ENCODE data around the gene NUMA1. TPM values are rescaled to one million over a fixed set of nuclear protein-coding genes. Genes with fewer than 3 reads are reported as not detected.

NUMA1 gene
- total RNA-seq, 3 donors from 2014 or later, result 173 to 301 (median 248) TPM

DNA sequence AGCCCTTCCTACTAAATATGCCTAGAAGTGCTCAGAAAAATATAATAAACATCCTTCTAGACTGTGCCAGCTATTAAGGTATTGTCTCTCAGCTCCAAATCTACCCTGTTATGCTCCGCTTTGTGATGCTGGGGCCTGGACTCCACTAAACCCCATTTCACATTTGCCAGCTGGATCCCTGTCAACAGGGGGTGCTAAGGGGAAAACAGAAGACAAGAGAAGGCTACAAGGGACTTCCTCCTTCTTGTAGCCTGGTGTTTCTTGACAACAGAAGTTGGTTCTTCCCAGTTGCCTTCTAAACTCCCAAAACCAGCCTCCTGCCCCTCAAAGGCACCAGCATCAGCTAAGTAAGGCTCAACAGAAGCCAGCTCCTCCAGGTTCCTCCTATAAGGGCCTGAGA lies 5.2 kb downstream of the NUMA1 start:
- Histone ChIP-seq H3K4me1 (ENCODE audit: low read depth) (peaks cover 13% of the 10 kb centered on the region), H3K36me3 (ENCODE audit: low read depth) (no peaks in the 10 kb centered on the region), H3K4me3 (no peak overlapping the region), H3K9me3 (no peaks in the 10 kb centered on the region)
- ATAC-seq, result no peak
- DNase-seq, result peak in 1 of 3 donors; percentile 35
- intact Hi-C loops (cut with DNase I, micrococcal nuclease), result no loop called here
- TF ChIP-seq, protein P1, sequence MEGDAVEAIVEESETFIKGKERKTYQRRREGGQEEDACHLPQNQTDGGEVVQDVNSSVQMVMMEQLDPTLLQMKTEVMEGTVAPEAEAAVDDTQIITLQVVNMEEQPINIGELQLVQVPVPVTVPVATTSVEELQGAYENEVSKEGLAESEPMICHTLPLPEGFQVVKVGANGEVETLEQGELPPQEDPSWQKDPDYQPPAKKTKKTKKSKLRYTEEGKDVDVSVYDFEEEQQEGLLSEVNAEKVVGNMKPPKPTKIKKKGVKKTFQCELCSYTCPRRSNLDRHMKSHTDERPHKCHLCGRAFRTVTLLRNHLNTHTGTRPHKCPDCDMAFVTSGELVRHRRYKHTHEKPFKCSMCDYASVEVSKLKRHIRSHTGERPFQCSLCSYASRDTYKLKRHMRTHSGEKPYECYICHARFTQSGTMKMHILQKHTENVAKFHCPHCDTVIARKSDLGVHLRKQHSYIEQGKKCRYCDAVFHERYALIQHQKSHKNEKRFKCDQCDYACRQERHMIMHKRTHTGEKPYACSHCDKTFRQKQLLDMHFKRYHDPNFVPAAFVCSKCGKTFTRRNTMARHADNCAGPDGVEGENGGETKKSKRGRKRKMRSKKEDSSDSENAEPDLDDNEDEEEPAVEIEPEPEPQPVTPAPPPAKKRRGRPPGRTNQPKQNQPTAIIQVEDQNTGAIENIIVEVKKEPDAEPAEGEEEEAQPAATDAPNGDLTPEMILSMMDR (IDR thresholded peaks at IDR 0.05), result no peak

DNA sequence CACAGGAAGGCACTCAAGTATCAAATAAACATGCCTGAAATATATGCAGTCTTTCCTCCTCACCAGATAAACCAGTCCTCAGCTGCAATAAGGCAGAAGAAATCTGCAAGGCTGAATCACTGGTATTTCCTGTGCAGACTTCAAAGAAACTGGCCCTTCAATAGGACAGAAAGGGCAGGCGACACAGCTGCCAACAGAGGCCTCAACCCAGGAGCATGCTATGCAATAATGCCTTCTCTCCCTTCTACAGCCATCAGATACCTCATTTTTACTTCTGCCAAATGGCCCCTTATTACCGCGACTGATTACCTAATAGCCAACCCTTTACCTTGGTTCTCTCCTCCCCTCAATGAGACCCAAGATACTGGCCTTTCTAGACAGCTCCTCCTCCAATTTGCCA lies 8.0 kb downstream of the NUMA1 start:
- DNase-seq, result no peak
- intact Hi-C loops (cut with DNase I, micrococcal nuclease), result no loop called here
- no peaks in the 10 kb centered on the region for H3K9me3 ChIP-seq

DNA sequence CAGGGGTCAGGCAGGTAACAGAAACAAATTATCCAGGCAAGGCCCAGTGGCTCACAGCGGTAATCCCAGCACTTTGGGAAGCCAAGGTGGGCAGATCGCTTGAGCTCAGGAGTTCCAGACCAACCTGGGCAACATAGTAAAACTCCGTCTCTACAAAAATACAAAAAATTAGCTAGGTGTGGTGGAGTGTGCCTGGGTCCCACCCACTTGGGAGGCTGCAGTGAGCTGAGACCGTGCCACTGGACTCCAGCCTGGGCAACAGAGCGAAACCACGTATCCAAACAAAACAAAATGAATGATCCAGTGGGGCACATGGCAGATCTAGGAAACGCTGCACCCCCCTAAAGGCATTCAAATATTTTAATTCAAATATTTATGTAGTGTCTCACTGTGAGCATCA lies 9.9 kb downstream of the NUMA1 start:
- no peak overlapping the region for H3K4me3 ChIP-seq
- H3K36me3 ChIP-seq (ENCODE audit: low read depth), result no peaks in the 10 kb centered on the region
- H3K4me1 ChIP-seq (ENCODE audit: low read depth), result peaks cover 31% of the 10 kb centered on the region
- no peak for DNase-seq
- intact Hi-C loops (cut with DNase I, micrococcal nuclease), result no loop called here
- TF ChIP-seq, protein P1 (IDR thresholded peaks at IDR 0.05), result no peak
- no peak for ATAC-seq
- no peaks in the 10 kb centered on the region for H3K9me3 ChIP-seq

More for the DNA sequence above, 8.0 kb downstream of the NUMA1 start:
- ATAC-seq, result peak; percentile 46
- TF ChIP-seq, protein P1 (IDR thresholded peaks at IDR 0.05), result no peak
- peaks cover 21% of the 10 kb centered on the region for H3K4me1 ChIP-seq (ENCODE audit: low read depth)
- H3K4me3 ChIP-seq, result no peak overlapping the region
- H3K36me3 ChIP-seq (ENCODE audit: low read depth), result no peaks in the 10 kb centered on the region

DNA sequence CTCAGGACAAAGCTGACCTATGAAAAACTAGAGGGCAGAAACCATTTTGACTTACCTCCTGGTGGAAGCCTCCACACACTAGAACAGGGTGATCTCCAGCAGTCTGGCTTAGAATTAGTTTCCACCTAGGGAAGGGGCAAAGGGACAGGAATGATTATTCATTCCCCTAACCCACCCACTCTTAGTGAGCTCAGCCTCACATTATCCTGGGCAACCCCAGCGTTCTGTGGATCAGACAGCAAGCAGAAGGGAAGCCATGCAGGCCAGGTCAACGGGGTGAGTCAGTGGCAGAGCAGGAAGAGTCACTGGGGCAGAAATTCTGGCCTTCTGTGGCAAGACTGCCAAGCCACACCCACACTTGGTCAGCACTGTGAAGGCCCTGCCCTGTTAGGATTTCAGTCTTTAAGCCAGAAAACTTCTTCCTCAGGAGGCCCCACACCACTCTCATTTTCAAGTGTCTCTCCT lies 10.5 kb downstream of the NUMA1 start:
- ATAC-seq (peak; percentile 99), DNase-seq (peak; percentile 79 to 86 (median 83))
- no peaks in the 10 kb centered on the region for H3K9me3 ChIP-seq
- TF ChIP-seq, protein P1 (IDR thresholded peaks at IDR 0.05), result no peak
- no peaks in the 10 kb centered on the region for H3K36me3 ChIP-seq (ENCODE audit: low read depth)
- H3K4me3 ChIP-seq, result no peak overlapping the region
- intact Hi-C loops (cut with DNase I, micrococcal nuclease), result no loop called here
- peaks cover 31% of the 10 kb centered on the region for H3K4me1 ChIP-seq (ENCODE audit: low read depth)

DNA sequence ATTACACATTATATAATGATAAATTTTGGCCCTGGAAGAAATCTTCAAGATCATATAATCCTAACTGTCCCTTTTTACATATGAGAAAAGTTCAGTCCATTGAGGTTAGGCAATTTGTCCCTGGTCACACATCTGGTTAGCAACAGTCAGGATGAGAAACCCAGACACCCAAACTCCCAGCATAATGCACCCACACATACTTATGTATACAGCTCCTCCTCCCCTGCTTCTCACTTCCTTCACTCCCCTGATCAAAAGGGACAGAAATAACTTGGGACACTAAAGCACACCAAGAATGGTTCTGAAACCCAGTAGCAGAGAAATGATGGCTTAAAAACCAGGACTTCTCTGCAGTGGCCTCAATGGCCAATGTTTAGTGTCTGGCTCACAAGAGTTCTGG lies 11.1 kb downstream of the NUMA1 start:
- intact Hi-C loops (cut with DNase I, micrococcal nuclease), result no loop called here
- no peak for DNase-seq
- Histone ChIP-seq H3K36me3 (ENCODE audit: low read depth) (no peaks in the 10 kb centered on the region), H3K9me3 (no peaks in the 10 kb centered on the region), H3K4me3 (no peak overlapping the region), H3K4me1 (ENCODE audit: low read depth) (peaks cover 31% of the 10 kb centered on the region)
- ATAC-seq, result peak; percentile 15
- TF ChIP-seq, protein P1 (IDR thresholded peaks at IDR 0.05), result no peak

DNA sequence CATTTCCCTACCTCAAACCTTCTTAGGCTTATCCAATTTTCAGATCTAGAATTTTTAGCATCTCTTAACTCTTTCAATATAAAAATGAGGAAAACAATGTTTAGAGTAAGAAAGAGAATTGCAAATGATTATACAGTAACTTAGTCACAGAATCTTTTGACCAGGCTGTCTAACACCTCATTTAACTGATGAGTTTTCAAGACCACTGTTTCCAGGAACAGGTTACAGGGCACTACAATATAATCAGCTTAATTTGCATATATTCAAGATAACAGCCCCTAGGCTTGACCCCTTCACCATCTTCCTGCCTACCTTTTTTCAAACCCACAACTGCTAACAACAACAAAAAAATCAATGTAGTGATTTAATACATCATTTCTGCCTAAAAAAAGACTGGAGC lies 12.7 kb downstream of the NUMA1 start:
- Histone ChIP-seq H3K36me3 (ENCODE audit: low read depth) (no peaks in the 10 kb centered on the region), H3K4me3 (no peak overlapping the region), H3K4me1 (ENCODE audit: low read depth) (peaks cover 31% of the 10 kb centered on the region), H3K9me3 (no peaks in the 10 kb centered on the region)
- TF ChIP-seq, protein P1 (IDR thresholded peaks at IDR 0.05), result no peak
- intact Hi-C loops (cut with DNase I, micrococcal nuclease), result no loop called here
- no peak for ATAC-seq
- DNase-seq, result no peak

Measured in mucosa of descending colon (tissue), 3 donors.